Measurements from ENCODE around the gene NPC1. TPM values are rescaled to one million over a fixed set of nuclear protein-coding genes. Genes with fewer than 3 reads are reported as not detected.

Gene NPC1
- total RNA-seq, 1 donor from 2014 or later, result 36.5 TPM

- DNase-seq (no peak), ATAC-seq (ENCODE audit: low read depth) (no peak)
- intact Hi-C loops (cut with micrococcal nuclease), result no loop called here
- ChIA-PET CTCF (interaction anchor here (1.4 kb wide), 1 partner anchor 10 kb away, joined by 3 read pairs; no protein-coding TSS in a partner anchor), POLR2A (no interaction called here)
- Mint-ChIP-seq H3K4me1 (no peaks in the 10 kb centered on the region), H3K27me3 (peaks cover 6% of the 10 kb centered on the region), H3K9me3 (no peaks in the 10 kb centered on the region), H3K4me3 (no peak overlapping the region), H3K36me3 (ENCODE audit: low read depth) (no peaks in the 10 kb centered on the region), H3K27ac (no peak overlapping the region)
- TF ChIP-seq CTCF (IDR thresholded peaks at IDR 0.05), result no peak
Measured at GRCh38 chr18:23632615-23633014, 46.3 kb upstream of the NPC1 start.

GRCh38 chr18:23631746-23632145, 45.4 kb upstream of the NPC1 start:
- no peaks in the 10 kb centered on the region for H3K36me3 Mint-ChIP-seq (ENCODE audit: low read depth)
- H3K4me1 Mint-ChIP-seq, result no peaks in the 10 kb centered on the region
- CTCF ChIA-PET, result interaction anchor here (1.4 kb wide), 1 partner anchor 9 kb away, joined by 3 read pairs; no protein-coding TSS in a partner anchor
- no peak for ATAC-seq (ENCODE audit: low read depth)
- POLR2A ChIA-PET, result no interaction called here
- H3K4me3 Mint-ChIP-seq, result no peak overlapping the region
- intact Hi-C loops (cut with micrococcal nuclease), result no loop called here
- no peak overlapping the region for H3K27ac Mint-ChIP-seq
- peaks cover 6% of the 10 kb centered on the region for H3K27me3 Mint-ChIP-seq
- DNase-seq, result no peak
- H3K9me3 Mint-ChIP-seq, result no peaks in the 10 kb centered on the region
- no peak for TF ChIP-seq CTCF (IDR thresholded peaks at IDR 0.05)

- peaks cover 6% of the 10 kb centered on the region for H3K27me3 Mint-ChIP-seq
- POLR2A ChIA-PET, result no interaction called here
Measured at GRCh38 chr18:23631312-23631711, 45.0 kb upstream of the NPC1 start.

GRCh38 chr18:23629444-23629946, 43.2 kb upstream of the NPC1 start:
- Mint-ChIP-seq H3K27ac (no peak overlapping the region), H3K4me3 (no peak overlapping the region), H3K36me3 (ENCODE audit: low read depth) (no peaks in the 10 kb centered on the region), H3K27me3 (peaks cover 3% of the 10 kb centered on the region), H3K9me3 (no peaks in the 10 kb centered on the region), H3K4me1 (no peaks in the 10 kb centered on the region)
- CTCF ChIA-PET, result interaction anchor here (1.0 kb wide), 1 partner anchor 11 kb away, joined by 3 read pairs; no protein-coding TSS in a partner anchor
- intact Hi-C loops (cut with micrococcal nuclease), result loop anchor here (10.0 kb wide), 1 partner anchor 855 kb away; no protein-coding TSS in a partner anchor
- DNase-seq, result no peak
- POLR2A ChIA-PET, result no interaction called here
- no peak for ATAC-seq (ENCODE audit: low read depth)
- TF ChIP-seq CTCF (IDR thresholded peaks at IDR 0.05), result no peak

More at GRCh38 chr18:23631312-23631711, 45.0 kb upstream of the NPC1 start:
- intact Hi-C loops (cut with micrococcal nuclease), result no loop called here
- ATAC-seq (ENCODE audit: low read depth) (no peak), DNase-seq (no peak)
- no peak for TF ChIP-seq CTCF (IDR thresholded peaks at IDR 0.05)
- no peaks in the 10 kb centered on the region for H3K36me3 Mint-ChIP-seq (ENCODE audit: low read depth)
- CTCF ChIA-PET, result no interaction called here
- H3K9me3 Mint-ChIP-seq, result no peaks in the 10 kb centered on the region
- H3K4me1 Mint-ChIP-seq, result no peaks in the 10 kb centered on the region
- H3K4me3 Mint-ChIP-seq, result no peak overlapping the region
- no peak overlapping the region for H3K27ac Mint-ChIP-seq

GRCh38 chr18:23627970-23628369, 41.7 kb upstream of the NPC1 start:
- Mint-ChIP-seq H3K27ac (no peak overlapping the region), H3K9me3 (no peaks in the 10 kb centered on the region), H3K4me3 (no peak overlapping the region), H3K36me3 (ENCODE audit: low read depth) (no peaks in the 10 kb centered on the region), H3K27me3 (peaks cover 3% of the 10 kb centered on the region), H3K4me1 (no peaks in the 10 kb centered on the region)
- POLR2A ChIA-PET, result no interaction called here
- CTCF ChIA-PET, result interaction anchor here (0.7 kb wide), 1 partner anchor 1985 kb away, joined by 3 read pairs; no protein-coding TSS in a partner anchor
- DNase-seq (no peak), ATAC-seq (ENCODE audit: low read depth) (no peak)
- TF ChIP-seq CTCF (IDR thresholded peaks at IDR 0.05), result no peak
- intact Hi-C loops (cut with micrococcal nuclease), result loop anchor here (10.0 kb wide), 1 partner anchor 857 kb away; no protein-coding TSS in a partner anchor

Data from activated B cell treated with CpG ODN at 0.5 μM for 24 hours (primary cell).